ENCODE measurements around the gene CD2AP.

GRCh38 chr6:47669684-47670513 is 192.3 kb downstream of the CD2AP start:
- no peak for TF ChIP-seq CTCF (conservative IDR thresholded peaks at IDR 0.05; ENCODE audit: low read depth, low read length)
- no peak for TF ChIP-seq EZH2 (IDR thresholded peaks at IDR 0.05; ENCODE audit: borderline replicate concordance, low read depth, low read length, poor library complexity, severe bottlenecking)

All from A673 (cell line).